Fibroblast of skin of left quadriceps (primary cell): Measurements from ENCODE around the gene SNX30.
A peak's percentile ranks its signal among the peaks of the same experiment; 100 is the strongest.
"Not testable (repeated sequence)": the region's sequence is repeated elsewhere in the genome, so short reads cannot be mapped to it uniquely, and the experiment has no call there.

Experiments used
- DNase-seq, 2 experiments: peaks; one replicate each; pipeline ENCODE4 v3.0.0-alpha.2; 2013; ENCODE audit warnings: low read depth in 2 of 2

Gene SNX30, protein sequence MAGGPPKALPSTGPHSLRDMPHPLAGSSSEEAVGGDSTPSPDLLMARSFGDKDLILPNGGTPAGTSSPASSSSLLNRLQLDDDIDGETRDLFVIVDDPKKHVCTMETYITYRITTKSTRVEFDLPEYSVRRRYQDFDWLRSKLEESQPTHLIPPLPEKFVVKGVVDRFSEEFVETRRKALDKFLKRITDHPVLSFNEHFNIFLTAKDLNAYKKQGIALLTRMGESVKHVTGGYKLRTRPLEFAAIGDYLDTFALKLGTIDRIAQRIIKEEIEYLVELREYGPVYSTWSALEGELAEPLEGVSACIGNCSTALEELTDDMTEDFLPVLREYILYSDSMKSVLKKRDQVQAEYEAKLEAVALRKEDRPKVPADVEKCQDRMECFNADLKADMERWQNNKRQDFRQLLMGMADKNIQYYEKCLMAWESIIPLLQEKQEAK

DNA sequence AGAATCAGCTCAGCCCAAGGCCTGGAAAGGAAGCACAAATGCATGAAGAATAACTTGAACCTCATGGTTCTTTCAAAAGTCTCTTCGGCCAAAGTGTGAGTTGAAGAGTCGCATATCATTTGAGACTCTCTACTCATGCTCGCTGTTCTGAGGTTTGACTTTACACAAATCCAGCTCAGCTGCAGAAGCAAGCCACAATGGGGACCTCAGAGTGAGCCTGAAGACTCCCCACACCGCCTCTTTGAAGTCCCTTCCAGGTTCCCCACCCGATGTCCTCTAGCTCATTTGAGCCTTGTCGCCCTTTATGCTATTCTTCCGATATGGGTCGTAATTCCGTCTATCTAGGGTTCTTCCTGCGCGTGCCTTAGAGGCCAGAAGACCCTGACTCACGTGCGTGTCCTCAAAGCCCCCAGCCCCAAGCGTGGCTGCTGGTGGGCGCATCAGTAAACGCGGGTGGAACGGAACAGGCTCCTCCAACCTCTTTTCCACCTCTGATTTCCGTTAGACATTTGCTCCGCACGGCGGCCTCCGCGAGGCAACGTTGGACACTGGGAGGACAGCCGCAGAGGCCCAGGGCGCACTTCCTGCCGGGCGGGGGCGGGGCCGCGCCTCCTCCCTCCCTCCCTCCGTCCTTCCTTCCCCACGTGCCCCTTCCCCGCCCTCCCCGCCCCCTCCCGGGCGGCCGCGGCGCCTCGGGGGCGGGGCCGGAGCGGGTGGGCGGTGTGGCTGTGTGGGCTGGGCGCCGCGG, at the start of gene SNX30:
TSS of gene SNX30 (plus strand) at position 745 of the 748 bp plus-strand sequence. CDS start 242 bp downstream, outside the sequence.
- DNase-seq = peak; percentile 79 to 82

DNA sequence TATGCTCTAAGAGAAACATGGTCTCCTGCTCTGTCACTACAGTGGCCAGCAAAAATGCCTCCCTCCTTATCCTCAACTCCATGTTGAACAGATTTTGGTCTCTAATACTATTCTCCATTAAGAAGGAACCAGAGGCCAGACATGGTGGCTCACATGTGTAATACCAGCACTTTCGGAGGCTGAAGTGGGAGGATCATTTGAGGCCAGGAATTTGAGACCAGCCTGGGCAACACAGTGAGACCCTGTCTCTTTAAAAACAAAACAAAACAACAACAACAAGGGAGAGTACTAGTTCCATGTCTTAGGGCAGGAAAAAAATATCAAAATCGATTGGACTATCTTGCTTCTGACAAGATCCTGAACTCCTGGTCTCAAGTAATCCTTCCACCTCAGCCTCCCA, 47.3 kb upstream of the SNX30 start:
- DNase-seq = no peak

DNA sequence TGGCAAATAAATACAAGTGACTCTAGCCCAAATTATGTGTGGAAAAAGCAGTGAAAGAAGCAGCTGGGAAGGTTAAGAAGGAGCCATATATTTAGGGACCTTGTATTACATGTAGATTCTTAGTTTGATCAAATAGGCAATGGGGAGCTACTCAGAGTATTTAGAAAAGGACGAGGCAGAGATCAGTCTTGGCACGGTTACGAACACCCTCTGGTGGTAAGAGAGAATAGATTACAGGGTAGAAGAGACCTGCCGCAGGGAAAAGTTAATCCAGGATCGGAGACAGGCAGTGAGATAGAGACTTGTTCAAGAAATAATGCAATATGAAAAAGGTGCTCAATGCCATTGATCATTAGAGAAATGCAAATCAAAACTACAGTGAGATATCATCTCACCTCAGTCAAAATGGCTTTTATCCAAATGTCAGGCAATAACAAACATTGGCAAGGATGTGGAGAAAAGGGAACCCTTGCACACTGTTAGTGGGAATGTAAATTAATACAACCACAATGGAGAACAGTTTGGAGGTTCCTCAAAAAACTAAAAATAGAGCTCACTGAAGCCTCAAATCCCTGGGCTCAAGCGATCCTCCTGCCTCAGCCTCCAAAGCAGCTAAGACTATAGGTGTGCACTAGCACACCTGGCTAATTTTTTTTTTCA, 44.7 kb upstream of the SNX30 start:
- peak; percentile 52 to 54 for DNase-seq

DNA sequence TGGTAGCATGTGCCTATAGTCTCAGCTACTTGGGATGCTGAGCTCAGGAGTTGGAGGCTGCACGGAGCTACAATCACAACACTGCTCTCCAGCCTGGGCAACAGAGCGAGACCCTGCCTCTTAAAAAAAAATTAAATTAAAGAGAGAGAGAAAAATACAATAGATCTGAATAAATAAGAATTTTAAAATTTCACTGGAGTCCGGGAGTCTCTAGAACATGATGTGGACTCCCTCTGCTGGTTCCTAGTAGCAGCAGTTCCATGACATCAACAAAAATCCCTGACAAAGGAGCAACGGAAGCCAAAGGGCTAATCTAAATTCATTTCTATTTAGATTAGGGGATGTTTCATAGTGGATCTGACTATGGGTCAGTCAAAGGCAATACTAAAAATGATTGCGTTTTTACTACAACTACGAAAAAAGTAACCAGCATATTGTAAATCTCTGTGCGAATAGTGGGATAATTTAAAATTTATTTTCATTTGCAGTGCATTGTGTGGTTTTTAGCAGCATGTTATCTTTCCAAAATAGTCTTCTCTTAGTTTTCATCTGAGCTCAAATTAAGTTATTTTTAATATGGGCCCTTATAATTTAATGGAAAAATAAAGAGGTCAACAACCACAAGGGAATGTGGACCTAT, 39.4 kb upstream of the SNX30 start:
- peak; percentile 12 to 18 for DNase-seq

DNA sequence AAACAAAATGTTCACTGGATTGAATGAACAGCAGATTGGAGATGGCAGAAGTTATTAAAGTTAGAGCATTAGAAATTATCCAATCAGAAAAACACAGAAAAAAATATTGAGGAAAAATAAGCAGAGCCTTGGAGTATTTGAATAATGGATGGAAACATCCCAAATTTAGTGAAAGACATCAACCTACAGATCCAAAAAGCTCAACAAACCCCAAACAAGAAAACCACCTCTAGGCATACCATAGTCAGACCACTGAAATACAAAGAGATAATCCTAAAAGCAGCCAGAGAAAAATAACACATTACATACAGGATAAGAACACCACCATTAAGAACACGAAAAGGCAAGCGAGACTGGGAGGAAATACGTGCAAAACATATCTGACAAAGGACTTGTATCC, 37.9 kb upstream of the SNX30 start:
- no peak for DNase-seq

DNA sequence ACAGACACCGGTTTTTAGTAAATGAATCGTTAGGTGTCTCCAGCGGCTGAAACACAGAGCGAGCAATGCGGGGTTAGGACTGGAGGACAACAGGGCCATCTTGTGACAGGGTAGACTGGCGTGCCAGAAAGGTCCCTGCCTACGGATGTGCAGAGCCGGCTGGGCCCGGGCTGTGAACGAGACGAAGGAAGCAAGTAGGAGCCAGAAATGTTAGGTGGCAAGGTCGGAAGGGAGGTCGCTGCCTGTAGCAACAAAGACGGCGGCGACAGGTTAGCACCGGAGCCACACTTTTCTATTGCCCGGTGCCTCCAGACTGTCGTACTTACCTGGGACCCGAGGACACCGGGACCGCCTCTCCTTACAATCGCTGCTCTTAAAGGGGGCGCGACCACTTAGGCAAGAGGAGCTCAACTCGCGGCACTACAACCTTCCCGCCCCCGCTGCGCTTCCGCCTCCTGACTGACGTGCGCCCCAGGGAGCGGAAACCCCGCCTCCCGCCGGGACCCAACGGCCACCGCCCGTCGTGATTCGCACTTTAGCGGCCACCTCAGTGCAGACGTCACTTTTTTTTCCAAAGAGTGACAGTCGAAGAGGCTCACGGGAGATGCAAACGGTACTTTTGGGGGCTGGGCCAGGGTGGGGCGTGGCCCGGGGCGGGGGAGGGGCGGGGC, 32.8 kb upstream of the SNX30 start, which contains the start of gene INIP:
TSS of gene INIP (minus strand) at position 457 of the 671 bp plus-strand sequence. CDS start 1,632 bp downstream, outside the sequence.
- peak; percentile 91 to 93 for DNase-seq

DNA sequence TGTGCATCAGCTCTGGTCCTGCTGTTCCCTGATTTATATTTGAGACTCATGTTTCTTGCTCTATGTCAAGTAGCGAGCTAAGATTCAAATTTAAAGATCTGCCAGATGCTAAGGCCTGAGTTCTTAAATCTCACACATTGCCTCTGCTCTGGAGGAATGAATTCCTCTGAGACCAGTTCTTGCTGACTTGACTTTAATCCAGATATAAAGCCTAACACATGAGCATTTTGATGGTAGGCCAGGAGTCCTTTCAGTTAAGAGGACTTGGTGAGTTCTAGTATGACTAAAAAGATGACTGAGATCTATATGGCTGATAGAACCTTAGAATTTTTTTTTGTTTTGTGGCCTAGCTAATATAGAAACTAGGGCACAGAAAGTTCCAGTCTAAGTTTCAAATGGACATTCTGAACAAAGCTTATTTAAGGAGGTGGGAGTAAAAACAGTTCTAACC, 31.3 kb upstream of the SNX30 start:
- DNase-seq = peak; percentile 39 to 48

DNA sequence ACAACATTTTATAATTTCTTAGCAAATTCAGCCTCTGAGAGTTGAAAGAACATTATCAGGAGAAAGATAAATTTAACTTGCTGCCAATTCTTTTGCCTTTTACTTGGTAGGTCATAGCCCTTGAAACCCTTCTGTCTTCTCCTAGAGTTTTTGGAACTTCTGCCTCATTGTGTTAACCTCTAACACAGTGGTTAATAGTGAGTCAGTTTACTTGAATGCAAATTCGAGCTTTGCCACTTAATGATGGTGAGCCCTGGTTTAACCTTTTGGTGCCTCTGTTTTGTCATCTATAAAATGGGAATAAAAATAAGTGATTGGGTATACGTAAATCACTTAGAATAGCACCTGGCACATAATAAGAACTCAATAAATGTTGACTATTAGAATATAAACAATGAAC, 30.9 kb upstream of the SNX30 start:
- no peak for DNase-seq

DNA sequence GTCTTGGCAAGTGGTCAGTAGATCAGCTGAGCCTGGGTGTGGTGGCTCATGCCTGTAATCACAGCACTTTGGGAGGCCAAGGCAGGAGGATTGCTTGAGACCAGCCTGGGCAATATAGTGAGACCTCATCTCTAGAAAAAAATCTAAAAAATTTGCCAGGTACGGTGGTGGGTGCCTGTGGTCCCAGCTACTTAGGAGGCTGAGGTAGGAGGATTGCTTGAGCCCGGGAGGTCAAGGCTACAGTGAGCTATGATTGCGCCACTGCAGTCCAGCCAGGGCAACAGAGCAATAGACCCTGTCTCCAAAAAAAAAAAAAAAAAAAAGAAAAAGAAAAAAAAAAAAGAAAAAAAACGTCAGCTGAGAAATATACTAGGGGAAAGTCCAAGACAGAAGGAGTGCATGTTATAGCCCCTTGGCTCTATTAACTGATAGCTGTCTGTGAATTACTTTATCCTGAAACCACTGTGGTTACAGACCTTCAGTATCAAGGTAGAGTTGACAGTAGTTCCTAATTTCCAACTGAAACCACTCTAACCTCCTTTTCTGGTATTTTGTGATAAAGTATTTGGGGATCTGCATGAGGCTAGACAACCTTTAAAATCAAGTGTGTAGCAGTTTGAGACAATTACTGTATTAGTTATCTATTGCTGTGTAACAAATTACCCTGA, 30.3 kb upstream of the SNX30 start:
- no peak for DNase-seq

DNA sequence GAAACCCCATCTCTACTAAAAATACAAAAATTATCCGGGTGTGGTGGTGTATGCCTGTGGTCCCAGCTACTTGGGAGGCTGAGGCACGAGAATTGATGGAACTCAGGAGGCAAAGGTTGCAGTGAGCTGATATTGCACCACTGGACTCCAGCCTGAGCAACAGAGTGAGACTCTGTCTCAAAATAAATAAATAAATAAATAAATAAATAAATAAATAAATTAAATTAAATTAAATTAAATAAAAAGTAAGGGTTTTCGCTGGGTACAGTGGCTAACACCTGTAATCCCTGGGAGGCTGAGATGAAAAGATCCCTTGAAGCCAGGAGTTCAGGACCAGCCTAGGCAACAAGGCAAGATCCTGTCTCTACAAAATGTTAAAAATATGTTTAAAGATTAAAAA, 27.8 kb upstream of the SNX30 start:
- DNase-seq = not testable (repeated sequence)

DNA sequence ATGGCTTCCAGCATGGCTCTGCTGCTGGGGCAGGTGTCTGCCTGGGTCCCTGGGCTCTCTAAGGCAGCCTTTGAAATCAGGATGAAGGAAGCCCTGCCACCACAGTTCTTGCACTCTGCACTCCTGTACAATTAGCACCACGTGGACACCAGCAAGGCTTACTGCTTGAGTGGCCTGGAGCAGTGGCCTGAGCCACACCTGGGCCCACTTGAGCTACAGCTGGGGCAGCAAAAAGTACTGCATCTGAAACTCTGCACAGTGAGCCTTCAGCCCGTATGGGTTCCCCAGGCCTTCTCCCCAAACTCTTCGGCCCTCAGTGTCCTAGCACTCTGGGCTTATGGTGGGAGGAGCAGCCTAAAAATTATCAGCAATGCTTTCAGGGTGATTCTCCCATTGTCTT, 24.6 kb upstream of the SNX30 start:
- DNase-seq = no peak

DNA sequence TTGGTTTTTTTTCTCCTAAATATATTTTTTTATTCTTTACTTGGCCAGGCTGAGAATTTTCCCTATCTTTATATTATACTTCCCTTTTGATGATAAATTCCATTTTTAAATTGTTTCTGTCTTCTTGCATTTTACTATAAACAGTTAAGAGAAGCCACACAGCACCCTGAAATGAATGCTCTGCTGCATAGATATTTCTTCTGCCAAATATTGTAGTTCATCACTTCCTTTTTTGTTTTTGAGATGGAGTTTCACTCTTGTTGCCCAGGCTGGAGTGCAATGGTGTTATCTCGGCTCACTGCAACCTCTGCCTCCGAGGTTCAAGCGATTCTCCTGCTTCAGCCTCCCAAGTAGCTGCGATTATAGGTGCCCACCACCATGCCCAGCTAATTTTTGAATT, 24.1 kb upstream of the SNX30 start:
- no peak for DNase-seq

DNA sequence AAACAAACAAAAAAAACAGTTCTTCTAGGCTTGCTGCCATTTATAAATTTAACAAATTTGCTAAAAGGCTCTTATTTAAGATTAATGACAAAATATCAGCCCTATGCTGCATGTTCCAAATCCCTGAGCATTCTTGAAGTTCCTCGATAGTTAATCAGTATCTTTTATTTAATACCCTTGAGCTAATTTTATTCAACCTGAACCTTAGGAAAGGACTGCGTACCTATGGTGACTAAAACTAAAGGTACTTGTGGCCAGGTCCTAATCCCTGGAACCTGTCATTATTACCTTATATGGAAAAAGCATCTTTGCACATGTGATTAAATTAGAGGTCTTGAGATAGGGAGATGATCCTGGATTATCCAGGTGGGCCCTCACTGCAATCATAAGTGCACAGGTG, 22.2 kb upstream of the SNX30 start:
- DNase-seq = no peak

DNA sequence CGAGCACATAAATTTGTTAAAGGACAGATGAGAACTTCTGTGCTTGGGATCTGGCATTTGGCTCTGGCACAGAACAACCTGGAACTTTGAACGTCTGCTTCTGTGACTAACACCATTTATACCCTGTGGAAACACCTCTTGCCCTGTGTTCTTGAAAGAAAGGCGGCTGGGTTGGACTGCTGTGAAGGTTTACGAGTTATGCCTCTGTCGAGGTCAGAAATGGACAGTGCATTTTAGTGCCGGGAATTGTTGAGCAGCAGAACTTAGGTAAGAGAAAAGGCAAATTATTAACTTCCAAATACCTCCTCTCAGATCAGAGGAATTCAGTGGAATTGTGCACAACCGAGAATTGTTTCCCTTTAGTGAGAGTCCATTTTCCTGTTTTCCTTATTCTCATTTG, 18.6 kb upstream of the SNX30 start:
- DNase-seq = no peak

DNA sequence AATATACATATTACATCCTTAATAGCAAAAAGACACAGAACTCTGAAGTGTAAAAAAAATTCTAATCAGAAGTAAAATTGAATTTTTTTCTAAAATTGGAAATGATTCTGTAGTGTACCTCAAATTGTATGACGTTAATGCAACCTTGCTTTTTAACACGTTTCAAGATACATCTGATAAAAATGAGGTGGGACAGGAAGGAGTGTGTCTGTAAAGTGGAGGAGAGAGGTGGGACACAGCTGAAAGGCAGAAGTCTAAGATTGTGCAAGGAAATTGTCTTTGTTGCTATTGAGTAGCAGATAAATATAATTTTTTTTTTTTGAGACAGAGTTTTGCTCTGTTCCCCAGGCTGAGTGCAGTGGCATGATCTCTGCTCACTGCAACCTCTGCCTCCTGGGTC, 15.7 kb upstream of the SNX30 start:
- DNase-seq = no peak

DNA sequence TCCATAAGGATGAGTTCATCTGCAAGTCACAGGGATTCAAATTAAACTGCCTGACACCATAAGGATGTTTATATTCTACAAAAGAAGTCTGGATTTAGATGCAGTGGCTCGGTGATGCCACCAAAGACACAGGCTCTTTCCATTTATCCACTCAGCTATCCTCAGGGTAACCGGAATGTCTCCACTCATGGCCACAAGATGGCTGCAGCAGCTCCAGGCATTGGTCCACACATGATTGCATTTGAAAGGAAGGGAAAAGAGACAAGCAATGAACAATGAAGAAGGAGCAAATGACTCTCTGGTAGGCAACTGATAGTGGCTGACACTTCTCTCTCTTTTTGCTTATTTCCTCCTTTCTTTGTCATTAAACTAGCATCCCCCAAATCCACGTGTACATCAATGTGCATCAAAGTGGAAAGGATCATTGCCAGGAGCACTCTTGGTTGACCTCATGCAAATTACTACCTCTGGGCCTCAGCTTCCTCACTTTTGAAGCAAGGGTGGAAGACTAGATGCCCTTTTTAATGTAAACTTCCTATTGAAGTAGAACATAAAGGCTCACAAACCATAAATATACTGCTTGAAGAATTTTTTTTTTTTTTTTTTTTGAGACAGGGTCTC, 7.2 kb upstream of the SNX30 start:
- no peak for DNase-seq

DNA sequence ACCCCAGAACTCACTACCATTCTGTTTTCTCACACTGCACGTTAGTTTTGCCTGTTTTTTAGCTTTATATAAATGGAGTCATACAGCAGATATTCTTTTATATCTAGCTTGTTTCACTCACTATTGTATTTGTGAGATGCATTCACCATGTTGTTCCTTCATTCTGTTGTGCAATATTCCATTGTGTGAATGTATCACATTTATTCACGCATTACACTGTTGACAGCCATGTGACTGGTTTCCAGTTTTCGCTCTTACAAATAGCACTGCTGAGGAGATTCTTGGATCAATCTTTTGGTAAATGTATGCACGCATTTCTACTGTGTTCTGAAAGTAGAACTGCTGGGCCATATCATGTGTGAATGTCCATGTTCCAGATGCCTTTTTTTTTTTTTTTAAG, 6.4 kb upstream of the SNX30 start:
- DNase-seq = no peak

DNA sequence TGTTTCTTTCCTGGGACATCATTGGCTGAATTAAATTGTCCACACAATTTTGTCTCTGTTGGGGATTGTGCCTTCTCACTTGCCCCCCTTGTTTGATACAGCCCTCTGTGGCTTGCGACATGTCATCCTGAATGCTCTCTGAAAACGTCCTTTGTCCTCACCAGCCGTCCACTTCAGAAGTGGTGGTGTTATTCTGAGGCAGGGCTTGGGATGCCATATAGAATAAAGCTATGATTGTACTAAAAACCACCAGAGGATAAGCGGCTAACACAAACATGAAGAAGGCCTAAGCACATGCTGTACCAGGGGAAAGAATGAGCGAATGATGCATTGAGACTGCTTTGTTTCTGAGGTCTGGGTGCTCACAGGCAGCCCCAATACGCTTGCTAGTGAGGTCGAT, 3.5 kb upstream of the SNX30 start:
- no peak for DNase-seq

DNA sequence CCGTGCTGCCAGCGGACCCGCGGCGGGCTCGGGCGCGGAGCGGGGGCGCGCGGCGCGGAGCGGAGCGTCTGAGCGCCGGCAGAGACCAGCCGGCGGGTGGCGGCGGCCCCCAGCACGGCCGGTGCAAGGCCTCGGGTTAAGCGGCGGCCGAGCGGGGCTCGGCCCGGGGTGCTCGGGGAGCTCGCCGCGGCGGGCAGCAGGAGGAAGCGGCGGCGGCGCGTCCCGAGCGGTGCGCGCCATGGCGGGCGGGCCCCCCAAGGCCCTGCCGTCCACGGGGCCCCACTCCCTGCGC, 150 bp downstream of the SNX30 start:
- DNase-seq = no peak

DNA sequence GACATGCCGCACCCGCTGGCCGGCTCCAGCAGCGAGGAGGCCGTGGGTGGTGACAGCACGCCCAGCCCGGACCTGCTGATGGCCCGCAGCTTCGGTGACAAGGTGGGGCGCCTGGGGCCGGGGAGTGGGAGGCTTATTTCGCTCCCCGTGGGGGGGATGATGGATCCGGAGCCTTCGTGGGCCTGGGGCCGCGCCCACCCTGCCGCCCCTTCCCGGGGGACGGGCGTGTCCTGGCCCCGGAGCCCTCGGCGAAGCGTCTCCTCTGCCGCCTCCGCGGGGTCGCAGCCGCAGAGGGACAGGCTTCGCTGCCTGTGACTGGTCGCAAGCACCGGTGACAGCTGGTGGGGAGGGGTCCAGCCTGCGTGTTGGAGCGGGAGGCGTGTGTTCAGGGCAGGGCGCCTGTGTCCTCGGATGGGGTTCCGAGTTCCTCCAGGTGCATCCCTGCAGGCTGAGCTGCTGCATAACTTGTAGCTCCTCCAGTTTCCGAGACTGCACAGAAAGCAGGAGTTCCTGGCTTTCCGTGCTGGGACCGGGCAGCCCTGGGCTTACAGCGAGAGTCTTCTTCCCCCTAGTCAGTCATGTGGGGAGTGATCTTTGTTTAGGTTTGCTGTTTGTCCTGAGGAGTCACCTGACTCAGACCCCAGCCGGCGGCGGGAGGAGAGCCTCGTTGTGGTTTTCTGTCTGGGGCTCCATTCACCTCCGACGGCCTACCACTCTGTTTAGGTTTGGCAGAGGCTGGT, 666 bp downstream of the SNX30 start:
- no peak for DNase-seq
